Stomach (tissue), 4 donors: ENCODE data around the gene TET2.

Experiments used
- POLR2AphosphoS5 ChIP-seq, 3 donors: sonication (generic); formaldehyde crosslinking; IDR thresholded peaks; one replicate each; pipeline ENCODE4 v1.6.1; 2016; ENCODE audit warnings: antibody characterized with exemption in 3 of 3
- TF ChIP-seq, protein P1 (sequence below), 7 experiments: fragments of 450-650 bp in 4 of 7; fragments of 200-600 bp in 3 of 7; sonication (generic) in 3 of 7; IDR thresholded peaks; one replicate each; pipeline ENCODE4 v1.5.1; 2016 to 2019; ENCODE audit warnings: antibody characterized with exemption in 7 of 7, control low read depth in 2 of 7, mild to moderate bottlenecking in 1 of 7

- TF ChIP-seq, protein P1, sequence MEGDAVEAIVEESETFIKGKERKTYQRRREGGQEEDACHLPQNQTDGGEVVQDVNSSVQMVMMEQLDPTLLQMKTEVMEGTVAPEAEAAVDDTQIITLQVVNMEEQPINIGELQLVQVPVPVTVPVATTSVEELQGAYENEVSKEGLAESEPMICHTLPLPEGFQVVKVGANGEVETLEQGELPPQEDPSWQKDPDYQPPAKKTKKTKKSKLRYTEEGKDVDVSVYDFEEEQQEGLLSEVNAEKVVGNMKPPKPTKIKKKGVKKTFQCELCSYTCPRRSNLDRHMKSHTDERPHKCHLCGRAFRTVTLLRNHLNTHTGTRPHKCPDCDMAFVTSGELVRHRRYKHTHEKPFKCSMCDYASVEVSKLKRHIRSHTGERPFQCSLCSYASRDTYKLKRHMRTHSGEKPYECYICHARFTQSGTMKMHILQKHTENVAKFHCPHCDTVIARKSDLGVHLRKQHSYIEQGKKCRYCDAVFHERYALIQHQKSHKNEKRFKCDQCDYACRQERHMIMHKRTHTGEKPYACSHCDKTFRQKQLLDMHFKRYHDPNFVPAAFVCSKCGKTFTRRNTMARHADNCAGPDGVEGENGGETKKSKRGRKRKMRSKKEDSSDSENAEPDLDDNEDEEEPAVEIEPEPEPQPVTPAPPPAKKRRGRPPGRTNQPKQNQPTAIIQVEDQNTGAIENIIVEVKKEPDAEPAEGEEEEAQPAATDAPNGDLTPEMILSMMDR (IDR thresholded peaks at IDR 0.05), result no peak
- TF ChIP-seq POLR2AphosphoS5 (IDR thresholded peaks at IDR 0.05), result no peak
Measured at GRCh38 chr4:105135785-105136184, 10.9 kb upstream of the TET2 start.
